Loucy (cell line): ENCODE results near the gene SCN8A.

Source experiments
- EZH2phosphoT487 ChIP-seq: fragments of 200-600 bp; IDR thresholded peaks from 2 replicates; pipeline ENCODE4 v1.6.1; 2018; ENCODE audit warnings: antibody characterized with exemption, mild to moderate bottlenecking, moderate library complexity, borderline replicate concordance
- TF ChIP-seq, protein P1 (sequence below): fragments of 200-600 bp; sonication (generic); conservative IDR thresholded peaks from 2 replicates; pipeline ENCODE4 v1.5.1; 2014; ENCODE audit warnings: mild to moderate bottlenecking, antibody characterized with exemption, low read length

DNA sequence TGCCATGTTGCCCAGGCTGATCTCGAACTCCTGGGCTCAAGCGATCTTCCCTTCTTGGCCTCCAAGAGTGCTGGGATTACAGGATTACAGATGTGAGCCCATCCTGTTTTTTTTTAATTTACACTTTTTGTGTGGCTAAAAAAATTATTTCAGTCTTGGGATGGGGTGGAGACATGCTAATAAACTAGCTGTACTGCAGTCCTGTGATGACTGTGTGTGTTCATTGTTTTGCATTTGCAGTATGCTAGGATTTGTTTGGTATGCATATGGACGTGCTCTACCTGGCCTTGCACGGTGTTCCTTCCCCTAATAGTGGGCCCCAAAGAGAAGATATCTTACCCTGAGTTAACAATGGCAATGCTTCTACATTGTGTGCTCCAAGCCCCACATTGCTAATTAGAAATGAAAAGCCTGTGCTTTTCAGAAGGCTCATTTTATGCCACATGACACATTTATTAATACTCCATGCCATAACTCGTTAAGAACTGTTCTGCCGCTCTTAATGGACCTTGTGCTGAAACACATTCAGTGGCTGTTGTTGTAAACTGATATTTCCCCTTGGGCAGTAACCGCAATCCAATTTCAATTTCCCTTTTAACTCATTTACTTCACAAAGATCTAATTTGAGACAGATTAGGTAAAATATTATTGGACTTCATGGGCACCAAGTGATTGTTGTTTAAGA, 86.4 kb downstream of the SCN8A start:
- TF ChIP-seq, protein P1, sequence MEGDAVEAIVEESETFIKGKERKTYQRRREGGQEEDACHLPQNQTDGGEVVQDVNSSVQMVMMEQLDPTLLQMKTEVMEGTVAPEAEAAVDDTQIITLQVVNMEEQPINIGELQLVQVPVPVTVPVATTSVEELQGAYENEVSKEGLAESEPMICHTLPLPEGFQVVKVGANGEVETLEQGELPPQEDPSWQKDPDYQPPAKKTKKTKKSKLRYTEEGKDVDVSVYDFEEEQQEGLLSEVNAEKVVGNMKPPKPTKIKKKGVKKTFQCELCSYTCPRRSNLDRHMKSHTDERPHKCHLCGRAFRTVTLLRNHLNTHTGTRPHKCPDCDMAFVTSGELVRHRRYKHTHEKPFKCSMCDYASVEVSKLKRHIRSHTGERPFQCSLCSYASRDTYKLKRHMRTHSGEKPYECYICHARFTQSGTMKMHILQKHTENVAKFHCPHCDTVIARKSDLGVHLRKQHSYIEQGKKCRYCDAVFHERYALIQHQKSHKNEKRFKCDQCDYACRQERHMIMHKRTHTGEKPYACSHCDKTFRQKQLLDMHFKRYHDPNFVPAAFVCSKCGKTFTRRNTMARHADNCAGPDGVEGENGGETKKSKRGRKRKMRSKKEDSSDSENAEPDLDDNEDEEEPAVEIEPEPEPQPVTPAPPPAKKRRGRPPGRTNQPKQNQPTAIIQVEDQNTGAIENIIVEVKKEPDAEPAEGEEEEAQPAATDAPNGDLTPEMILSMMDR: no peak
- TF ChIP-seq EZH2phosphoT487: no peak
